ENCODE data around the gene SLTM. TPM values are rescaled to one million over a fixed set of nuclear protein-coding genes. Genes with fewer than 3 reads are reported as not detected.
"Not testable (repeated sequence)": the region's sequence is repeated elsewhere in the genome, so short reads cannot be mapped to it uniquely, and the experiment has no call there.

The SLTM gene
- total and polyA plus RNA-seq, 7 donors, result 34.8 to 107 (median 83.5) TPM

DNA sequence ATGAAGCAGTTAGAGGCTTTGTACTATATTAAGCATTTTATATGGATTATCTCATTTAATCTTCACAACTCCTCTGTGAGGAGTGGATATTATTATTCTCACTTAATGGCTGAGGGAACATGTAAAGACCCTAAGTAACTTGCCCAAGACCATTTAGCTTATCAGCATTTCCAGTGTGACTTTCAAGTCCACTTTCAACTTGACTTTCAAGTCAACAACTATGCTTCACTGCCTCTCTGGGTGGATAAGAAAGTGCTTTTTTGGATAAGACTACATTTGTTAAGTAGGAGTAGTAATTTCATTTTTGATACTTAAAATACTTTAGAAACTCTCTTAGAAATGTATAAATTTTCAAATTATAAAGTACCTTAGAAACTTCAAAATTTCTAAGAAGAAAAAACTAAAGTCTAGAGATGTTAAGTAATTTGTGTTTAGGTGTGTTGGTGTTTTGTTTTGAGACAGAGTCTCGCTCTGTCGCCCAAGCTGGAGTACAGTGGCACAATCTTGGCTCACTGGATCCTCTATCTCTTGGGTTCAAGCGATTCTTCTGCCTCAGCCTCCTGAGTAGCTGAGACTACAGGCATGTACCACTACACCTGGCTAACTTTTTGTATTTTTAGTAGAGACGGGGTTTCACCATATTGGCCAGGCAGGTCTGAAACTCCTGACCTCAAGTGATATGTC is 90.6 kb downstream of the SLTM start:
- 94 to 96% methylated on average over 4 of the region's 4 CpGs for WGBS, 2 donors
- intact Hi-C loops (cut with DNase I), result no loop called here
- no peak for DNase-seq
- Histone ChIP-seq H3K4me1 (no peaks in the 10 kb centered on the region), H3K4me3 (no peak overlapping the region), H3K36me3 (peaks cover 0 to 10% (median 4%) of the 10 kb centered on the region in 4 donors), H3K9me3 (no peaks in the 10 kb centered on the region), H3K27me3 (no peaks in the 10 kb centered on the region), H3K27ac (no peak overlapping the region)
- TF ChIP-seq EP300 (IDR thresholded peaks at IDR 0.05) (no peak), POLR2AphosphoS5 (IDR thresholded peaks at IDR 0.05) (no peak), POLR2A (IDR thresholded peaks at IDR 0.05) (no peak)
- TF ChIP-seq, protein P1, sequence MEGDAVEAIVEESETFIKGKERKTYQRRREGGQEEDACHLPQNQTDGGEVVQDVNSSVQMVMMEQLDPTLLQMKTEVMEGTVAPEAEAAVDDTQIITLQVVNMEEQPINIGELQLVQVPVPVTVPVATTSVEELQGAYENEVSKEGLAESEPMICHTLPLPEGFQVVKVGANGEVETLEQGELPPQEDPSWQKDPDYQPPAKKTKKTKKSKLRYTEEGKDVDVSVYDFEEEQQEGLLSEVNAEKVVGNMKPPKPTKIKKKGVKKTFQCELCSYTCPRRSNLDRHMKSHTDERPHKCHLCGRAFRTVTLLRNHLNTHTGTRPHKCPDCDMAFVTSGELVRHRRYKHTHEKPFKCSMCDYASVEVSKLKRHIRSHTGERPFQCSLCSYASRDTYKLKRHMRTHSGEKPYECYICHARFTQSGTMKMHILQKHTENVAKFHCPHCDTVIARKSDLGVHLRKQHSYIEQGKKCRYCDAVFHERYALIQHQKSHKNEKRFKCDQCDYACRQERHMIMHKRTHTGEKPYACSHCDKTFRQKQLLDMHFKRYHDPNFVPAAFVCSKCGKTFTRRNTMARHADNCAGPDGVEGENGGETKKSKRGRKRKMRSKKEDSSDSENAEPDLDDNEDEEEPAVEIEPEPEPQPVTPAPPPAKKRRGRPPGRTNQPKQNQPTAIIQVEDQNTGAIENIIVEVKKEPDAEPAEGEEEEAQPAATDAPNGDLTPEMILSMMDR (IDR thresholded peaks at IDR 0.05), result no peak

DNA sequence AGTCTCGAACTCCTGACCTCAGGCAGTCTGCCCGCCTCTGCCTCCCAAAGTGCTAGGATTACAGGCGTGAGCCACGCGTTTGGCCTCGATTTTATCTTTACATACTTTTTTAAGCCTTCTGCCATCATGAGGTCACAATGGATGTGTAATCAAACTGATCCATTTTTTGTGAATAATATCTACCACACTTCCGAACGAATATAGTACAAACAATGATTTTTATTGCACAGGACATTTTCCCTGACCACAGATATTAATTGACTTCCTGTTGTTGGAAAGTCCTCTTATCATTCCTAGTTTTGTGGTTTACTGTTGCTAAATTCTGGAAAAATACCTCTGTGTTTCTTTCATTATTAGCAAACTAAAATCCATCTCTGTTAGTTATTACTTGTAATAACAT is 93.4 kb downstream of the SLTM start:
- Histone ChIP-seq H3K27ac (no peak overlapping the region), H3K27me3 (no peaks in the 10 kb centered on the region), H3K4me1 (no peaks in the 10 kb centered on the region), H3K4me3 (no peak overlapping the region), H3K9me3 (no peaks in the 10 kb centered on the region), H3K36me3 (peaks cover 0 to under 1% (median 0%) of the 10 kb centered on the region in 4 donors)
- intact Hi-C loops (cut with DNase I), result no loop called here
- no peak for TF ChIP-seq EP300 (IDR thresholded peaks at IDR 0.05)
- no peak for TF ChIP-seq POLR2AphosphoS5 (IDR thresholded peaks at IDR 0.05)
- TF ChIP-seq POLR2A (IDR thresholded peaks at IDR 0.05), result no peak
- TF ChIP-seq, protein P1 (IDR thresholded peaks at IDR 0.05), result no peak
- 89 to 92% methylated on average over 8 of the region's 8 CpGs for WGBS, 2 donors
- DNase-seq, result no peak

- no peaks in the 10 kb centered on the region for H3K27me3 ChIP-seq
- no peak overlapping the region for H3K4me3 ChIP-seq
- no peak for DNase-seq
- no peaks in the 10 kb centered on the region for H3K4me1 ChIP-seq
- TF ChIP-seq, protein P1 (IDR thresholded peaks at IDR 0.05), result no peak
- no peak for TF ChIP-seq EP300 (IDR thresholded peaks at IDR 0.05)
- no peak for TF ChIP-seq POLR2AphosphoS5 (IDR thresholded peaks at IDR 0.05)
- TF ChIP-seq POLR2A (IDR thresholded peaks at IDR 0.05), result no peak
- no peaks in the 10 kb centered on the region for H3K36me3 ChIP-seq
- no peaks in the 10 kb centered on the region for H3K9me3 ChIP-seq
- intact Hi-C loops (cut with DNase I), result no loop called here
- 93 to 95% methylated on average over 1 of the region's 1 CpG for WGBS, 2 donors
- H3K27ac ChIP-seq, result no peak overlapping the region
Observed at GRCh38 chr15:58839485-58839884, 94.0 kb downstream of the SLTM start.

GRCh38 chr15:58833681-58834426 is 99.6 kb downstream of the SLTM start:
- DNase-seq; H3K27me3 ChIP-seq; H3K4me1 ChIP-seq; H3K4me3 ChIP-seq; H3K27ac ChIP-seq; intact Hi-C loops (cut with DNase I); H3K9me3 ChIP-seq: not testable (repeated sequence)
- 42 to 44% methylated on average over 9 of the region's 9 CpGs for WGBS, 2 donors
- H3K36me3 ChIP-seq, result peaks cover 0 to 14% (median 0%) of the 10 kb centered on the region in 4 donors

DNA sequence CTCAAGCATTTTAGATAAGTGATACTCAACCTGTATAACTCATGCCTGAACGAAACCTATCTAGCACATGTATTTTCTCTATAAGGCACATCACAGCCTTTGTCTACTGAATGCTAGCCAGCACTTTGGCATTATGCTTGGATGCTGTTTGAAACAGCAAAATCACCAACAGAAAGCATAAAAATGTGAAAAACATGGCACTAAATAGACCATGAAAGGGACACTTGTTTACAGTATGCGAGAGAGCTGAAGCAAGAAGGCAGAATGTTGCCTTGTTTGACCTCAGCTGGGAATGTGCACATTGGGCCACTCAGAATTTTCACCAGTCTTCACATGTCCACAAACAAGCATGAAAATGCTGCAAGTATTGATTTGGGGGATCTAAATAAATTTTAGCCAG is 102.9 kb downstream of the SLTM start:
- WGBS, 2 donors, result 92 to 97% methylated on average over 2 of the region's 2 CpGs
- no peak for DNase-seq
- peaks cover 0 to 31% (median 1%) of the 10 kb centered on the region in 4 donors for H3K36me3 ChIP-seq
- TF ChIP-seq, protein P1 (IDR thresholded peaks at IDR 0.05), result no peak
- TF ChIP-seq EP300 (IDR thresholded peaks at IDR 0.05) (no peak), POLR2AphosphoS5 (IDR thresholded peaks at IDR 0.05) (no peak), POLR2A (IDR thresholded peaks at IDR 0.05) (no peak)
- intact Hi-C loops (cut with DNase I), result no loop called here
- H3K27me3 ChIP-seq, result no peaks in the 10 kb centered on the region
- no peaks in the 10 kb centered on the region for H3K4me1 ChIP-seq
- H3K9me3 ChIP-seq, result no peaks in the 10 kb centered on the region
- no peak overlapping the region for H3K27ac ChIP-seq
- no peak overlapping the region for H3K4me3 ChIP-seq

All from sigmoid colon (tissue), 7 donors.